ENCODE measurements around the gene CNEP1R1.
A peak's percentile ranks its signal among the peaks of the same experiment; 100 is the strongest.
"Not testable (repeated sequence)": the region's sequence is repeated elsewhere in the genome, so short reads cannot be mapped to it uniquely, and the experiment has no call there.

CNEP1R1 gene

GRCh38 chr16:50024684-50025536 is at the start of gene CNEP1R1:
Gene CNEP1R1 (plus strand): TSS chr16:50025225. CDS start chr16:50025316, 91 bp downstream.
- peak; percentile 95 for FAIRE-seq

DNA sequence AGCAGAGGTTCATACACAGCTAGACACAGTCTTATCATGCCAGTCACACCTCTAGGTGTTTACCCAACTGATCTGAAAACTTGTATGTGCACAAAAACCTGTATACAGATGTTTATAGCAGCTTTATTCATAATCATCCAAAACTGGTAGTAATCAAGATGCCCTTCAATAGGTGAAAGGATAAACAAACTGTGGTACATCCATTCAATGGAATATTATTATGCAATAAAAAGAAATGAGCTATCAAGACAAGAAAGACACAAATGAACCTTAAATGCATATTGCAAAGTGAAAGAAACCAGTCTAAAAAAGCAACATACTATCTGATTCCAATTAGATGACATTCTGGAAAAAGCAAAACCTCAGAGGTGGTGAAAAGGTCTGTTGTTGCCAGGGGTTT is 47.6 kb upstream of the CNEP1R1 start:
- no peak for FAIRE-seq

GRCh38 chr16:49978569-49979326 is 46.3 kb upstream of the CNEP1R1 start:
- no peak for FAIRE-seq

GRCh38 chr16:49980166-49980565 is 44.9 kb upstream of the CNEP1R1 start:
- no peak for FAIRE-seq

DNA sequence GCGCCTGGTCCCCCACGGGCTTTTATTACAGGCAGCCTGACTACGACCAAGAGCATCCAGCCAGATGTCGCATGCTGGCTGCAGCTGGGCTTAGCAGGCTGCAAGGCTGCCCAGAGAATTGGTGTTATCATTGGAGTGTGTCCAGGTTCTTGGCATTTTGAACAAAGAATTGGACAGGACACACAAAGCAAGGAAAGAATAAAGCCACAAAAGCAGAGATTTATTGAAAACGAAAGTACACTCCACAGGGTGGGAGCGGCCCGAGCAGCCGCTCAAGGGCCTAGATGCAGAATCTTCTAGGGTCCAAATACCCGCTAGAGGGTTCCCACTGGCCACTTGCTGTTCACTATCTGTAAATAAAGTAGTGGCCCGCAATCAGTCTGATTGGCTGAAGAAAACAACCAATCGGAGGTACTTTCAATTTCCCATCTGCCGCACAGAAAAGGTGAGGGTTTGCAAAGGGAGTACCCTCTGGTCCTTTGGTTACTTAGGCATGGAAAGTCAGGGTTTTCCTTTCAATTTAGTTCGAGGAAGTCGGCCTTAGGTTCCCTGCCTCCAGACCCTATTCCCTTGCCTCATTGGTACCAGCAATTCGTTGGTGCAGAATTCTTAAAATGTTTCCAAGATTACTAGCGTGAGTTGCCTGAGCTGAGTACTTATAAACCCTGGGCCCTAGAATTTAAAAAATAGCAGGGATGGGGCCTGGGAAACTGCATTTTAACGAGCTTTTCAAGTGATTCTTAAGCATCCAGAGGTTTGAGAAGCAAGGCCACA is 38.5 kb upstream of the CNEP1R1 start:
- no peak for FAIRE-seq

DNA sequence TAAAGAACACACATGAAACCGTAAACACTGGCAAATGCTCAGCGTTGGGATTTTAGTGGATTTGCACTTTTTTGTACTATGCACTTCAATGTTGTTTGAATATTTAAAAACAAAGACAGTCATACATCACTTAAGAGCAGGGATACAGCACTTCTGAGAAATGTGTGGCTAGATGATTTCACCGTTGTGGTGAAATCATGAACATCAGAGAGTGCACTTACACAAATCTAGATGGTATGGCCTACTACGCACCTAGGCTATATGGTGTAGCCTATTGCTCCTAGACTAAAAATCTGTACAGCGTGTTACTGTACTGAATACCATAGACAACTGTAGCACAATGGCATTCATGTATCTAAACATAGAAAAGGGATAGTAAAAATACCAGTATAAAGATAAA is 37.6 kb upstream of the CNEP1R1 start:
- no peak for FAIRE-seq

DNA sequence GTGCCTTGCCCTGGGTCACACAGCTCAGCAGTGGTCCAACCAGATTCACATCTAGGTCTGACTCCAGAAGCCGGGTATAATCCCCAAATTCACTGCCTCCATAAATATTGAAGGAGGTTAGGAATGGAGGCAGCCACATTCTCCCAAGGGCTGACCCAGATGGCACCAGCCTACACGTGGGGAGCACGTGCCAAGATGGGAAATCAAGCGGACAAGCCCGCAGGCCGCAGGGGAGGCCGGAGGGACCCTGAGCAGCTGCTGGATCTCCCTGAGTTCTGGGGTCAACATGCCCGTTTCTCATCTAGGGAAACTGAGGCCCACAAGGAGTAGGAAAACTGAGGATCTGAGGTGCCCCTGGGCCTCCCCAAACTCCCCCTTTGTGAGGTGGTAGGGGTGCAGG is 32.2 kb upstream of the CNEP1R1 start:
- no peak for FAIRE-seq

- FAIRE-seq: no peak
Observed at GRCh38 chr16:49993579-49993978, 31.4 kb upstream of the CNEP1R1 start.

- FAIRE-seq: no peak
Observed at GRCh38 chr16:49994006-49994405, 31.0 kb upstream of the CNEP1R1 start.

GRCh38 chr16:49995720-49996119 is 29.3 kb upstream of the CNEP1R1 start:
- FAIRE-seq: no peak

- FAIRE-seq: no peak
Observed at GRCh38 chr16:49997721-49998251, 27.2 kb upstream of the CNEP1R1 start.

- no peak for FAIRE-seq
Observed at GRCh38 chr16:49998991-49999390, 26.0 kb upstream of the CNEP1R1 start.

DNA sequence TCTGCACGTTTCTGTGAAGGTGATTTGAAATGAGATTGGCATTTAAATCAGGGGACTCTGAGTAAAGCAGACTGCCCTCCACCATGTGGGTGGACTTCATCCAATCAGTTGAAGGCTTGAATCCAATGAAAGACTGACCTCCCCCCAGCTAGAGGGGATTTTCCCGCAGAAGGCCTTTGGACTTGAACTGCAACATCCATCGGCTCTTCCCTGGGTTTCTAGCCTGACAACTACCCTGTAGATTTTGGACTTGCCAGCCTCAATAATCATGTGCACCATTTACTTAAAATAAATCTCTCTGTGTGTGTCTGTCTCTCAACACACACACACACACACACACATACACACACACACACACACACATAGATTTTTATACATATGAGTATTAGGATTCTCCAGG is 23.9 kb upstream of the CNEP1R1 start:
- no peak for FAIRE-seq

DNA sequence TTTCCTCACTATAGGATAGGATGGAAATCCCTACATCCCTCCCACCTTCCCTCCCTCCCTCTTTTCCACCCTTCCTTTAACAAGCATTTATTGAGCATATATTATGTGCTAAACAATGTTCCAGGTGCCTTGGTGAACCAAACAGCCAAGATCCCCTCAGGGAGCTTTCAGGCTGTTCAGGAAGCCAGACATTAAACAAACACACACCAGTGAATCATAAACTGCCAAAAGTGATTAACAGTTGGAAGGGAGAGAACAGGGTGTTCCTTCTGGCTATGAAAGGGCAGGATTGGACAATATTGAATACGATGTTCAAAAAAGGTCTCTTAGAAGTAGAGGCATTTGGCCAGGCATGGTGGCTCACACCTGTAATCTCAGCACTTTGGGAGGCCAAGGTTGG is 22.8 kb upstream of the CNEP1R1 start:
- FAIRE-seq: no peak

GRCh38 chr16:50004239-50004638 is 20.8 kb upstream of the CNEP1R1 start:
- FAIRE-seq: no peak

GRCh38 chr16:50006964-50007363 is 18.1 kb upstream of the CNEP1R1 start:
- FAIRE-seq: no peak

GRCh38 chr16:50007744-50008143 is 17.3 kb upstream of the CNEP1R1 start:
- FAIRE-seq: no peak

- no peak for FAIRE-seq
Observed at GRCh38 chr16:50010212-50010611, 14.8 kb upstream of the CNEP1R1 start.

- FAIRE-seq: no peak
Observed at GRCh38 chr16:50011707-50012106, 13.3 kb upstream of the CNEP1R1 start.

- FAIRE-seq: no peak
Observed at GRCh38 chr16:50012182-50012581, 12.8 kb upstream of the CNEP1R1 start.

DNA sequence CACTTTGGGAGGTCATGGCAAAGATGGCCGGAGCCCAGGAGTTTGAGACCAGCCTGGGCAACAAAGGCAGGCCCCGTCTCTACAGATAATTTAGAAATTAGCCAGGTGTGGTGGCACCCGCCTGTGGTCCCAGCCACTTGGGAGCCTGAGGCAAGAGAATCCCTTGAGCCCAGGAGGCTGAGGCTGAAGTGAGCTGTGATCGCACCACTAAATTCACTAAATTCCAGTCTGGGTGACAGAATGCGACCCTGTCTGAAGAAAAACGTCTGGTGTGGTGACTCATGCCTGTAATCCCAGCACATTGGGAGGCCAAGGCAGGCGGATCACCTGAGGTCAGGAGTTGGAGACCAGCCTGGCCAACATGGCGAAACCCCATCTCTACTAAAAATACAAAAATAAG is 10.8 kb upstream of the CNEP1R1 start:
- FAIRE-seq: not testable (repeated sequence)

- no peak for FAIRE-seq
Observed at GRCh38 chr16:50015631-50016030, 9.4 kb upstream of the CNEP1R1 start.

- no peak for FAIRE-seq
Observed at GRCh38 chr16:50017553-50017952, 7.5 kb upstream of the CNEP1R1 start.

Measured in G401.6 (cell line).